ENCODE results near the gene HINT3.
"Not testable (repeated sequence)": the region's sequence is repeated elsewhere in the genome, so short reads cannot be mapped to it uniquely, and the experiment has no call there.

The HINT3 gene

GRCh38 chr6:125956506-125957390 is at the start of gene HINT3:
HINT3 (plus strand) TSS chr6:125956770; CDS start chr6:125956978, 208 bp downstream.
- peak; percentile 64 for DNase-seq

GRCh38 chr6:125910527-125910926 is 46.0 kb upstream of the HINT3 start:
- no peak for DNase-seq

GRCh38 chr6:125911051-125911451 is 45.5 kb upstream of the HINT3 start:
- not testable (repeated sequence) for DNase-seq

- not testable (repeated sequence) for DNase-seq
Measured at GRCh38 chr6:125912430-125912829, 44.1 kb upstream of the HINT3 start.

- DNase-seq = no peak
Measured at GRCh38 chr6:125913145-125913544, 43.4 kb upstream of the HINT3 start.

- DNase-seq = no peak
Measured at GRCh38 chr6:125913864-125914351, 42.7 kb upstream of the HINT3 start.

GRCh38 chr6:125918230-125918629 is 38.3 kb upstream of the HINT3 start:
- DNase-seq = no peak

- DNase-seq = peak; percentile 27
Measured at GRCh38 chr6:125918681-125919566, 37.6 kb upstream of the HINT3 start.

- DNase-seq = no peak
Measured at GRCh38 chr6:125919618-125920017, 37.0 kb upstream of the HINT3 start.

- no peak for DNase-seq
Measured at GRCh38 chr6:125922322-125922860, 34.2 kb upstream of the HINT3 start.

GRCh38 chr6:125923366-125923877 is 33.1 kb upstream of the HINT3 start:
- DNase-seq = no peak

GRCh38 chr6:125924169-125924568 is 32.4 kb upstream of the HINT3 start:
- DNase-seq = no peak

GRCh38 chr6:125924697-125925358 is 31.7 kb upstream of the HINT3 start:
- DNase-seq = no peak

GRCh38 chr6:125926711-125927110 is 29.9 kb upstream of the HINT3 start:
- no peak for DNase-seq

- no peak for DNase-seq
Measured at GRCh38 chr6:125927761-125928160, 28.8 kb upstream of the HINT3 start.

GRCh38 chr6:125930765-125931418 is 25.7 kb upstream of the HINT3 start:
- no peak for DNase-seq

- DNase-seq = no peak
Measured at GRCh38 chr6:125931733-125932450, 24.7 kb upstream of the HINT3 start.

GRCh38 chr6:125932451-125932795 is 24.1 kb upstream of the HINT3 start:
- no peak for DNase-seq

GRCh38 chr6:125935520-125935919 is 21.1 kb upstream of the HINT3 start:
- DNase-seq = not testable (repeated sequence)

GRCh38 chr6:125939026-125939425 is 17.5 kb upstream of the HINT3 start:
- DNase-seq = no peak

- no peak for DNase-seq
Measured at GRCh38 chr6:125939791-125940190, 16.8 kb upstream of the HINT3 start.
